ENCODE results near the gene ADAMTS17. TPM values are rescaled to one million over a fixed set of nuclear protein-coding genes. Genes with fewer than 3 reads are reported as not detected.

The ADAMTS17 gene
- total RNA-seq, 1 donor from 2014 or later = 0.06 TPM

- no peak for DNase-seq (ENCODE audit: low read depth)
- no peak for TF ChIP-seq CTCF (conservative IDR thresholded peaks at IDR 0.05; ENCODE audit: low read depth, low read length)
- H3K4me3 ChIP-seq (ENCODE audit: low read depth, low read length) = no peak overlapping the region
Observed at GRCh38 chr15:100192097-100193080, 149.4 kb downstream of the ADAMTS17 start.

- DNase-seq (ENCODE audit: low read depth) = no peak
- H3K4me3 ChIP-seq (ENCODE audit: low read depth, low read length) = no peak overlapping the region
- TF ChIP-seq CTCF (conservative IDR thresholded peaks at IDR 0.05; ENCODE audit: low read depth, low read length) = no peak
Observed at GRCh38 chr15:100191161-100191560, 150.6 kb downstream of the ADAMTS17 start.

GRCh38 chr15:100190675-100191074, 151.1 kb downstream of the ADAMTS17 start:
- no peak for TF ChIP-seq CTCF (conservative IDR thresholded peaks at IDR 0.05; ENCODE audit: low read depth, low read length)
- no peak for DNase-seq (ENCODE audit: low read depth)
- no peak overlapping the region for H3K4me3 ChIP-seq (ENCODE audit: low read depth, low read length)

GRCh38 chr15:100189849-100190248, 151.9 kb downstream of the ADAMTS17 start:
- no peak overlapping the region for H3K4me3 ChIP-seq (ENCODE audit: low read depth, low read length)
- TF ChIP-seq CTCF (conservative IDR thresholded peaks at IDR 0.05; ENCODE audit: low read depth, low read length) = no peak
- no peak for DNase-seq (ENCODE audit: low read depth)

GRCh38 chr15:100189319-100189718, 152.5 kb downstream of the ADAMTS17 start:
- no peak overlapping the region for H3K4me3 ChIP-seq (ENCODE audit: low read depth, low read length)
- no peak for TF ChIP-seq CTCF (conservative IDR thresholded peaks at IDR 0.05; ENCODE audit: low read depth, low read length)
- DNase-seq (ENCODE audit: low read depth) = no peak

GRCh38 chr15:100187677-100188076, 154.1 kb downstream of the ADAMTS17 start:
- no peak for TF ChIP-seq CTCF (conservative IDR thresholded peaks at IDR 0.05; ENCODE audit: low read depth, low read length)
- H3K4me3 ChIP-seq (ENCODE audit: low read depth, low read length) = no peak overlapping the region
- DNase-seq (ENCODE audit: low read depth) = no peak
